Superior temporal gyrus (tissue), 1 donor: ENCODE data around the gene AHR.
"Not testable (repeated sequence)": the region's sequence is repeated elsewhere in the genome, so short reads cannot be mapped to it uniquely, and the experiment has no call there.

Experiments used
- DNase-seq: peaks from one replicate; pipeline ENCODE4 v3.0.0-alpha.2; 2016; ENCODE audit errors: extremely low spot score

Gene AHR

DNA sequence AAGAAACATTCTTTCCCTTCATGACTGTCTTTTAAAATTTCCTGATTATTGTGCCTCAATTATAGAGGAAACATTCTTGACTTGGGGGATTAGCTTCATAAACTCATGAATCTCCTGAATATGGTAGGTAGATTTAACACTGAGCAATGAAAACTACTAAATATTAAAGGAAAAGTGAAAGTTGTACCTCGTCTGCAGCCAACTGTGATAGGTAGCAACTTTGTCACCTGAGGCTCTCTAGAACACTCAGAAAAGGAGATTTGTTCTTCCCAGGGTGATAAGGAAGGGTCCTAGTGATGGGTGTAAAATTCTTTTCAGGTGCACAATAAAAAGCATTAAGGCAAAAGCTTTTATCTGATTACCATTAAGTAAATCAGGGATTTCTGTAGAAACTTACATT, 78.1 kb downstream of the AHR start:
- no peak for DNase-seq

DNA sequence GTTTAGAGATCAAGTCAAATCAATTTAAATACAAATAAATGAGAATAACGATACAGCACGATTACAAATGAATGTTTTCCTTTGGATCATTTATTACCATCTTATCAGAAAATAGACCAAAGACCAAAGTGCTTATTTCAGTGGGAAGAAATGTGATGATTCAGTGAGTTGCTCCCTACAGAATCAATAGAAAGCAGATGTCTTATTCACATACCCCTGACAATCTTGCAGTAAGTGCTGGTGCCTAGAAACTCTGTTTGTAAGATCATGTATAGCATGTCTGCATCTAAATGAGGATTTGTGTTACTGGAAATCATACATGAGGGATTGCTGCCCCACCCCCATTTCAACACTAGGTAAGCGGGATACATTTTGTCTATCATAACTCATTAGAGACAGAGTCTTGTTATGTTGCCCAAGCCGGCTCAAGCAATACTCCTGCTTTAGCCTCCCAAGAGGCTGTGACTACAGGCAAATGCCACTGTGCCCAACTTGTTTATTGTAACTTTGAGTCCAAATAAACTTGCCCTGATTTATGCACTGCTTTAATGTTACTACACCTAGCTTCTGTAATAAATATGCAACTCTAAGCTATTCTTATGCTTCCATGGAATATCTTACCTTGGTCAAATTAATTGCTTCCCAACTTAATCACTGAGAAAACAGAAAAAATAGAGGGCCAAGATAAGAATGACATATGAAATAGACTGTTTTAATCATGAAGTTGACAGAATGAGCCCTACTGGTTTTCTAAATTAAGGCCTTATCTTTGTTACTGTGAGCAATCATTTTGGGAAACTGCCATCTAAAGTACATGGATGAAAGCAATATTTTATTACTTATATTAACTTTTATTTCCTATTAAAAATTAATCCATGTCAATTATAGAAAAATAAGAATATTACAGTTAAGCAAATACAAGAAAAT, 82.5 kb downstream of the AHR start:
- no peak for DNase-seq

DNA sequence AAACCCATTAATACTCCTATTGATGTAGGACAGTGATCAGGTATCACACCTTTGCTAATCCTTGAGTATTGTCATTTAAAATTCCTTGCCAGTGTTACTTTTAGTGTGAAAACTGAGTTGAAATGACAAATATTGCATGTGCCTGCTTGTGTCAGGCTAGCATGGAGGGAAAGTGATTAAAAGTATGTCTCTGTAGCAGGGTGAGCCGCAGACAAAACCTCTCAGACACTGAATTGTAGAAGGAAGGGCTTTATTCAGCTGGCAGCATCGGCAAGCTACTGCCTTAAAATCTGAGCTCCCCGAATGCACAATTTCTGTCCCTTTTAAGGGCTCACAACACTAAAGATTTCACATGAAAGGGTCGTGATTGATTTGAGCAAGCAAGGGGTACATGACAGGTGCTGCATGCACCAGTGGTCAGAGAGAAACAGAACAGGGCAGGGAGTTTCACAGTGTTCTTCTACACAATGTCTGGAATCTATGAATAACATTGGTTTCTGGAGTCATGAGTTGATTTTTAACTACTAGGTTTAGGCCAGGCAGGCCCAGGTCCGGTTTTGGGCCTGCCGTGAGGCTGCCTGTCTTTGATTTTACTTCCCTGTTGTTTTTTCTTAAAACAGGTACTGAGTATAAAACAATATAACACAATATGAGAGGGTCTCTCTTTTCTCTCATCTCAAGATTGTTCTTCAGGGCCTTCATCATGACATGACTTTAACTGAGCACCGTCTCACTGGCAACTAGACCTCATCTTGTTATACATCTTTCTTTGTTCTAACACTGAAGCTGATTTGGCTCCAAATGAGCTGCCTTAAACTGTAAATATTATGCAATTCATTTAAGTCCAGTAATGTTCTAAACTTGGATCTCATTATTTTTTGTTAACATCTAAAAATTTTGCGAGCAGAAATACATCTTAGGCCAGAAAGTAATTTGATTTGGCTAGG, 84.2 kb downstream of the AHR start:
- not testable (repeated sequence) for DNase-seq

DNA sequence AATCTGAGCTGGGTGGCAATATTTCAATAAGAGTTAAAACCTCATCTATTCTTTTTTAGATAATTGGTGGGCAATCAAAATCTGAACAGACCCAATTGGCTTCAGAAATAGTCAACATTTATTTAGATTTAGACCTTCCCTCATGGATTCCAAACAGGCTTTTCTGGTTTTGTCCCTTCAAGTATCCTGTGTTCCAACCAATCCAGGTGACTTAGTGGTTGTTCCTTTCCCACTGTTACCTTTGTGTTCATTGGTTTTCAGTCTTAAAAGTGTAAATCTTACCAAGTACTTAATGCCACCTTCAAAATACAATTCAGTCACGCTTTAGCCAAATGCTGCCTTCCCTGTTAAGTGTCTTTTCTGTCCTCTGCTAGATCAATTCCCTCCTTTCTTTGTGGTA, 85.9 kb downstream of the AHR start:
- DNase-seq: no peak

DNA sequence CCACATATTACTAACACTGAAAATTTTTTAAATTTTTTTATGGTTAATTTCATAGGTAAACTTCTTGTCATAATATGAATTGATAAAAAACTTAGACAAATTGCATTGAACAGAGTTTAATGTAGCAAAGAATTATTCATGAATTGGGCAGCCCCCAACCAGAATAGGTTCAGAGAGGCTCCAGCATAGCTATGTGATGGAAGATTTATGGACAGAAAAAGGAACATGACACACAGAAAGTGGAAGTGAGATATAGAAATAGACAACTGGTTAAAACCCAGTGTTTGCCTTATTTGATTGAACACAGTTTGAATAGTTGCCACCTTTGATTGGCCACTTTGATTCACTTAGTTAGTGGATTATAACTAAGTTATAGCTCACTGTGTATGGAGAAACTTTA, 87.2 kb downstream of the AHR start:
- DNase-seq: no peak

DNA sequence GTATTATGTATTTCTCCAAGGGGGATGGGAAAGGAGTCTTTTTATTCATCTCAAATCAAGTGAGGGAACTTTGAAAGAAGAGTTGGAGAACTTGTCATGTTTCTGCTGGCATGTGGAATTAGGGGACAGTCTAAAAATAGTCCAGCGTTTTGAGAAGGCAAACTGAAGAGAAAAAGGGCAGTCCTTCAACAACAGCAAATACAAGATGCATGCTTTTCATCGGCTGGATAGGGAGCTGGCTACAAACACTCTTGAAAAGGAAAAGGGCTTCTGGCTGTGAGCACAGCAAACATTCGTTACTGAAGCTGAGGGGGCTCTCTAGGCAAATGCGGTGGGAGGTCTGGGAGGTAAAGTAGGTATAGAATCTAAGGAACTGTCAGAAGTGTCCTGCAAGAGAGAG, 91.9 kb downstream of the AHR start:
- no peak for DNase-seq

DNA sequence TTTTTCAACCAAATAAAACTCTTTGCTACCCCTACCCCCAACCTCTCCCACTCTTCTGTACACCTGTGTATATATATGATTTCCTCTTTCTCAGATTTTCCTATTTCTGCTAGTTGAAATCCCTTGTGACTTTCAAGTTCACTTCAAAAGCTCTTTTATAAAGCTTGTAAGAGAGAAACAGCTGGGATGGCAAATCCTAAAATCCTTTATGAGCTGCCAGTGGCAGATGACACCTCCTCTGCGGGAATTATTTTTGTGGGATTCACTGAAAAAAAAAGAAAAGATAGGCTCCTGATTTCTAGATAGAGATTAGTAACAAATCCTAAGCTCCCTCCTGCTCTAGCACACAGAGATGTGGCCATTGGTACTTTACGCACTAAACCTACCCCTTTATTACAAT, 92.9 kb downstream of the AHR start:
- no peak for DNase-seq

DNA sequence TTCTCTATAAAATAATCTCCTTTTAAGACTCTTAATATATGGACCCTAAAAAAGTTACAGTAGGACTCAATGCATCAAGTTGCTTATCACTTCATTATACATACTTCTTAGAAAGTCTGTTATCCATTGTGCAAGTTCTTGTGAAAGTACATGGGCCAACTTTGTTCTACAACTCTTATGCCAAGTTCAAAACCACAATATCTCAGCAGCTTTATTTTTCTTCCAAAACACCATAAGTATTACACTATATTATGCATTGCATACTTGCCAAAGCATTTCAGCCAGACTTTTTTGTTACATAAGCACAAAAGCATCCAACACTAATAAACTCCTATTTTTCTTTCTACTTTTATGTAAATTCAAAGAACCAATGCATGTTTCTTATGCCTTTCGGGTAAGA, 94.4 kb downstream of the AHR start:
- no peak for DNase-seq

DNA sequence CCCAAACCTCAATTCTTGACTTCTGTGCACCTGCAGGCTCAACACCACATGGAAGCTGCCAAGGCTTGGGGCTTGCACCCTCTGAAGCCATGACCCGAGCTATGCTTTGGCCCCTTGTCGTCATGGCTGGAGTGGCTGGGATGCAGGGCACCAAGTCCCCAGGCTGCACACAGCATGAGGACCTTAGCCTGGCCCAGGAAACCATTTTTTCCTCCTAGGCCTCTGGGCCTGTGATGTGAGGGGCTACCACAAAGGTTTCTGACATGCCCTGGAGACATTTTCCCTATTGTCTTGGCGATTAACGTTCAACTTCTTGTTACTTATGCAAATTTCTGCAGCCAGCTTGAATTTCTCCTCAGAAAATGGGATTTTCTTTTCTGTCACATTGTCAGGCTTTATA, 96.1 kb downstream of the AHR start:
- not testable (repeated sequence) for DNase-seq
